GM18951 (cell line): ENCODE results near the gene RAP1GDS1.
"Not testable (repeated sequence)": the region's sequence is repeated elsewhere in the genome, so short reads cannot be mapped to it uniquely, and the experiment has no call there.

ENCODE experiments used
- POLR2A ChIP-seq: IDR thresholded peaks from 4 replicates; pipeline ENCODE4 v1.6.1; 2011; ENCODE audit warnings: mild to moderate bottlenecking; ENCODE audit not compliant: insufficient read length, insufficient read depth; ENCODE audit errors: extremely low read depth
- in situ Hi-C: fragments of 300-500 bp; cut with MboI; formaldehyde crosslinking; loops from one replicate; pipeline ENCODE4 v1.12.0; 2022; ENCODE audit warnings: low sequenced_read_pairs, mixed read lengths, inconsistent platforms; ENCODE audit not compliant: unreplicated experiment

The RAP1GDS1 gene

DNA sequence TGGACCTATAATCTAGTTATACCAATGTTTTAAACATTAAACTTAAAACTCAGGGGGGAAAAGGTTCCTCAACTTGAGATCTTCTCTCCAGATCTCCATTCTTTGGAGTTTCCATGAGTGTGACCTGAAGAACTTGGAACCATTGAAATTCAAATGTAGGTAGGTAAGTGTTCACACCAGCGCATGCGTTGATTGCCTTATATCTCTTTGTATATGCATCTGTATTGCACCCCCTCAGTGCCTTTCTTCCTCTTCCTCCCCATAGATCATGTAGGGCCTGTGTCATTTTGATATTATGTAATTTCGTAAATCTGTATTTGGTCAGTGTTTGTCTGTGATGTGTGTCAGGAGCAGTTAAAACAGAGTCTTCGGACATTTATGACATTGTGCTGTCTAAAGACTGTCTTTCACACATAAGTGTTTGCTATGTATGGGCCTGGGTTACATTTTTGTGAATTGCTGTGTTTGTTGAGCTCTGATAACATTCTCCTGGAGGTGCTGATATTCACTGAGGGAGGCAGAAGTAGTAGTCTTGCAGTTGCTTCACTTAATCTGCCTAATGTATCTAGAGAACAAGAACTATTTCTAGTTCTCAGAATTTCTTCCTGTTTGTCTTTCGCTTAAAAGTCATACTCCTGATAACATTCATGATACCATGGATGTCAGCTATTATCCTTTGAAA, 126.3 kb downstream of the RAP1GDS1 start:
- TF ChIP-seq POLR2A = no peak
- in situ Hi-C loops = no loop called here

DNA sequence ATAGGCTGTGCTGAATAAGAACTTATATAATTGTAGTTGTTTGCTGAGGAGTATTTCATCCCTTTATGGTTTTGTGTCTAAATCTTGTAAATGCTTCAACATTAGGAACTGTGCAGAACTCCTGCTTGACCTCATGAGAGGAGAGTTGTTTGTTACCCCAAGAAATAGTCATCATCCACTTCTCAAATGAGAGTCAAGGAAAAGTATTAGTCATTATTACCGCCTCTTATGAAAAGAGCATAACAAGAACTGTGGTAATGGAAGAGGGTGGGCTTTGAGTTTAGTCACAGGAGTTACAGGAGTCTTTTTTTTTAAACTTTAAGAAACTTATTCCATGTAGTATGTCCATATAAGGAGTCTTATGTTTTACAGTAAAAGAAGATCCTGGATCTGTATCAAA, 132.9 kb downstream of the RAP1GDS1 start:
- in situ Hi-C loops = no loop called here
- TF ChIP-seq POLR2A = no peak

DNA sequence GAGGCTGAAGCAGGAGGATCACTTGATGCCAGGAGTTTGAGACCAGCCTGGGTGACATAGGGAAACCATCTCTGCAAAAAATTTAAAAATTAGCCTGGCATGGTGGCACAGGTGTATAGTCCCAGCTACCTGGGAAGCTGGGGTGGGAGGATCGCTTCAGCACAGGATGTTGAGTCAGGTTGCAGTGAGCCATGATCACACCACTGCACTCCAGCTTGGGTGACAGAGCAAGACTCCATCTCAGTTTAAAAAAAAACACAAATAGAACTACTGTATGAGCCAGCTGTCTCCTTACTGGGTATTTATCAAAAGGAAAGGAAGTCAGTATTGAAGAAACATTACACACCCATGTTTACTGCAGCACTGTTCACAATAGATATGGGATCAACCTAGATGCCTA, 138.7 kb downstream of the RAP1GDS1 start:
- in situ Hi-C loops = no loop called here

DNA sequence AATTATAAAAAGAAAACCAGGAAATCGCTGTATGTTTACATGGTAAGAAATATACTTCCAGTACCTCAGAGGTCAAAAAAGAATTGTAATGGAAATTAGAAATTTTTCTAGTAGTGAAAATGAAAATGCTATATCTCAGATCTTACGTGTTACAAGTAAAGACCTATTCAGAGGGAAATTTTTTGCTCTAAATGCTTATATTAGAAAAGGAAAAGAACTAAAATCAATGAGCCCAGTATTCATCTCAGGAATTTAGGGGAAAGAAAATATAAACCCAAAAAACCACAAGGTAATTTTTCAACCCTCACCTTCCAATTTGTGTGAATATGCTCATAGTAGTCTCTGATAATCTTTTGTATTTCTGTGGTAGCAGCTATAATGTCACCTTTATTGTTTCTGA, 145.6 kb downstream of the RAP1GDS1 start:
- in situ Hi-C loops = no loop called here
- no peak for TF ChIP-seq POLR2A

More for the DNA sequence above, 138.7 kb downstream of the RAP1GDS1 start:
- TF ChIP-seq POLR2A = no peak

DNA sequence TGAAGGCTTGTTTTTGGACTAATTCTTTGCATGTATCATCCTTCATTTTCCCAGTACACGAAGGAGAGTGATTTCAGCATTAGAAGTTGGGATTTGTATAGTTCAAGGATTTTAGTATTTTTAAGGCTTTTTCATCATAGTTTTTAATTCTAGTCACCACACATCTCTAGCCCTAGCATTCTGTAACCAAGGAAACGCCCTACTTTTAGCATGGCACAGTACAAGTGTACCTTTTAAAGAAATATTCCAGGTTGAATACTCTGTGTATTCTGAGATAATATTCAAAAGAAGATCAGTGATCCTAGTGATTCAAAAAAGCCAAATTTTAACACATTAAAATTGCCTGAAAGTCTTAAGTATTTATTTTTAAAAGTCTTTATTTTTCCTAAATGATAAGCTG, 150.5 kb downstream of the RAP1GDS1 start:
- no peak for TF ChIP-seq POLR2A
- in situ Hi-C loops = no loop called here

DNA sequence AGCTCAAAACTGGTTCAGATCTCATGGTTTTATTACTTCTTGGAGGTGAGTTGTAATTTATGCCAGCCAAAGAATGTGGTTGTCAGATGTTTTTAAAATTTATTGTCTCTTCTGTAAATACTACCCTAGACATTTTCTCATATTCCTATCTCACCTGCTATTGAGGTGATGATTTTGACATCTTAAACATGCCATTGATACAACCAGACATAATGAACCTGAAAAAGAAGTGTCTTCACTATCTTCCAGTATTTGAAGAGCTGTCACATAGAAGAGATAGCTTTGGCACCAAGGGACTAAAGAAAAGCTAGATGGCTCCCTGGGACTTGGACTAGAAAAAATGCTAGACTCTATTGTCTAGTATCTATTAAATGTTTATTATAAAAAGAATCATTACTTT, 155.7 kb downstream of the RAP1GDS1 start:
- no peak for TF ChIP-seq POLR2A
- in situ Hi-C loops = no loop called here

DNA sequence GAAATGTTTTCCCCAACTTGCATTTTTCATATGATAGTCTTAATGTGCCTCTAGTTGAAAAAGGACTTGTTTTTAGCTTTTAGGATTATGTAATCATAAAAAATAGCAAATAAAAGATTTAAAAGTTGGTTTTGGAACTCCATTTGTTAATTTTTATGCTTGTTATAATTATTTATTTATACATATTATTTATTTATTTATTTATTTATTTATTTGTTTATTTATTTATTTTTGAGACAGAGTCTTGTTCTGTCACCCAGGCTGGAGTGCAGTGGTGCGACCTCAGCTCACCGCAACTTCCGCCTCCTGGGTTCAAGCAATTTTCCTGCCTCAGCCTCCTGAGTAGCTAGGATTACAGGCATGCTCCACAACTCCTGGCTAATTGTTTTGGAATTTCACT, 159.0 kb downstream of the RAP1GDS1 start:
- in situ Hi-C loops = not testable (repeated sequence)

DNA sequence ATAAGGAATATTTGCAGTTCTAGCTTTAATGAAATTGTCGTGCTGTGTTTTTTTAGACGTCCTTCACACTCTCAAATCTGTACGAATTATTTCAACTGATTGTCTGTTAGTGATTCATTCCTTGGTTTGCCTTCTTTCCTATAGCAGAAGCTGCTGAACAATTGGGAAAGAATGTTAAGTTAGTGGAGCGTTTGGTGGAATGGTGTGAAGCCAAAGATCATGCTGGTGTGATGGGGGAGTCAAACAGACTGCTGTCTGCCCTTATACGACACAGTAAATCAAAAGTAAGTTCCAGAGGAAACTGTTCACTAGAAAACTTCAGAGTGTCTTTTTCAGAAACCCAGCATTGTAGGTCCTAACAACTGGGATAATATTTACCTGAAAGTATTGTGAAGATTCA, 159.9 kb downstream of the RAP1GDS1 start:
- TF ChIP-seq POLR2A = no peak
- in situ Hi-C loops = no loop called here

DNA sequence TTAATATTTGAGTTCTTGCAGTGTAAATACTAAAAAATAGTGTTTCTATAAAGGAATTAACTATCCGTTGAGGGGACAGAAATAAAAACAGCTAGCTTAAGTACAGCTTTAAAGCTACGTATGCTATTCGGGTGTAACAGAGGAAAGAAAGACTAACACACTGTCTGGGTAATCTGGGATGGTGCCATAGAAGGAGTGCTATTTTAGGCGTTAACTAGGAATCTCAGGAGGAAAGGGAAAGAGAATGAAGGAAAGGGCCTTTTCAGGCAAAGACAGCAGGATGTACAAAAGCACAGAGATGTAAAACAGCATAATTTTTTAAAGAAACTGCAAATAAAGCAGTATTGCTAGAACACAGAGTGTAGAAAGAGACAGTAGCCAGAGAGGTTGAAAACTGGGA, 161.8 kb downstream of the RAP1GDS1 start:
- in situ Hi-C loops = no loop called here
- no peak for TF ChIP-seq POLR2A

DNA sequence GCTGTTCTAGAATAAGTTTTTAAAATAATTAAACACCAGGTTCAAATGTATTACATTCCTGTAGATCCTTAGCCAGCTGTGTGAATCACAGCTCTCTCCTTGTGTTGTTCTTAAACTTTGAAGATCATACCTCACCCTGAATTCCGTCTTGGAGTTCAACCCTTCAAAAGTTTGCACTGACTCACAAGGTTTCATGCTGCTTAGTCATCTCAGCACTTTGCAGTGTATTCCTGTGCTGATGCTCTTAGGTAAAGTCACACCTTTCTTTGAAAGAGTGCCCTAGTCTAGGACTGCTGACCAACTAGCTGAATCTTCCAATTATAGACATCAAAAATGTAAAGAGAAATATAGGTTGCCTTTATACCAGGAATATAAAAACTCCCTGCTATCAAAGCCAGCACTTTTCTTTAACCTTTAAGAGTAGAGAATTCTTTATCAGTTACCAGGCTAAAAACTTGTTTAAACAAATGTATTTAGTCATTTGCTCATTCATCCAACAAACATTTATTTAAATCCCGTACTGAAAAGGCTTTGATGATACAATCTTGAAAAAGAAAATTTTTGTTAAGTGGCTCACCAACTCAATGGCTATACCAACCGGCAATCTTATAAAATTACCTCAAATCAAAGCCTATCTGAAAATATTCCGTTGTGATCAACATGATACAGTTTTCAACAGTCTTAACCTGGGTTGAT, 169.7 kb downstream of the RAP1GDS1 start:
- in situ Hi-C loops = no loop called here
- no peak for TF ChIP-seq POLR2A

DNA sequence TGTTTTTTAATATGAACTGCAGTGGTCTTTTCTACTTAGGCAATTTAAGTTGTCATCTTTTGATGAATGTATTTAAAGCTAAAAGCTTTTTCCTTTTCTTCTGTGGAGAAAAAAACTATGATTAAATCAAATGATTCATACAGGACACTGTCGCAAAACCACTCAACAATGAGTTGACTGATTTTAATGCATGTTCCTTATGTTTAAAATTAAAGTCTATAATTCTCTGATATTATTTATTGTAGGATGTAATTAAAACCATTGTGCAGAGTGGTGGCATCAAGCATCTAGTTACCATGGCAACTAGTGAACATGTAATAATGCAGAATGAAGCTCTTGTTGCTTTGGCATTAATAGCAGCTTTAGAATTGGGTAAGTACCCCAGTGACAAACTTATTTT, 172.5 kb downstream of the RAP1GDS1 start:
- in situ Hi-C loops = no loop called here
- no peak for TF ChIP-seq POLR2A

DNA sequence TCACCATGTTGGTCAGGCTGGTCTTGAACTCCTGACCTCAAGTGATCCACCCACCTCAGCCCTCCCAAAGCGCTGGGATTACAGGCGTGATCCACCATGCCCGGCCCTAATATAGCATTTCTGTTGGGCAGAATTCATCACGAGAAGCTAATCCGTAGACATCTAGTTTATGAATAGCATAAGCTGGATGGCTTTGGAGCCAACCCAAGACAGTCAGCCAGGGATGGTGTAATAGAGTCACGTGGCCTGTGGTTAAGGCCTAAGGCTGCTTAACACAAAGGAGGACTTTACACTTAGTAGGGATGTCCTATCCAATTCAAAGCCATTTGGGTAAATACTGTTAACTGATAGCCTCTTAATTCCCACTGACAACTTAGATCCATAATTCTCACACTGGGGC, 173.6 kb downstream of the RAP1GDS1 start:
- in situ Hi-C loops = no loop called here
- TF ChIP-seq POLR2A = no peak

DNA sequence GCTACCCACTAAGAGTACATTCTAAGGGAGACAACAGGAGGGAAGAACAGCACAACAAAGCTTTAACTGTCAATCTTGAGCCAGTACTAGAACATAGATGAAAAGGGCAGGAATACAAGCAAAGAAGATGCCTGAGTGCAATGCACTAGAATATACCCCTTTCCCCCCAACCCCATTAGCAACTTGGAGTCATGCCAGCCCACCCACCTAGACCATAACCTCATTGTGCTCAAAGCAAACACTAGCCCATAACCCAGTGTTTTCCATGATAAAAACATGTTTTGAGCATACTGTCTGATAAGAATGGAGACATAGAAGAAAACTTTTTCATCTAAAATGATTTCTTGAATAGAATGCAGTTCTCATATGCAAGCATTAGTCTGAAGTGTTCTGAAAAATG, 183.2 kb downstream of the RAP1GDS1 start:
- in situ Hi-C loops = no loop called here

More for the DNA sequence above, 183.2 kb downstream of the RAP1GDS1 start:
- no peak for TF ChIP-seq POLR2A
